Measurements from ENCODE around the gene ZDHHC22.

The ZDHHC22 gene

DNA sequence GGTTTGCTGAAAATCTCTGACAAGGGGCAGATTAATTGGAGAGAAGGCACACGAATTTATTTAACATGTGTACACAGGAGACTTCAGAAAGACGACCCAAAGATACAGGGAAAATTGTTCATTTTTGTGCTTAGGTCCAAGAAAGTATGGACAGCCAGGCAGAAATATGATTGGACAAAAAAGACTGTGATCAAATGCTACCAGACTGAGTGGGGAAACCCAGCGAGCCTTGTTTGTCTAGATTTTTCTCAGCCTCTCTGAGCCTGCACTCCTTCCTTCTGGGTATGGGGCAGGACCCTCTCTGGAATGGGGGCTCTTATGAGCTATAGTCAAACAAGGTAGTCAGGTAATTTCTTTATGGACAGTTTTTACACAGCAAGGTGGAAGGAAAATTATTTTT lies 54.0 kb downstream of the ZDHHC22 start:
- no peak for TF ChIP-seq EZH2 (IDR thresholded peaks at IDR 0.05; ENCODE audit: borderline replicate concordance, low read length)
- TF ChIP-seq, protein P1, sequence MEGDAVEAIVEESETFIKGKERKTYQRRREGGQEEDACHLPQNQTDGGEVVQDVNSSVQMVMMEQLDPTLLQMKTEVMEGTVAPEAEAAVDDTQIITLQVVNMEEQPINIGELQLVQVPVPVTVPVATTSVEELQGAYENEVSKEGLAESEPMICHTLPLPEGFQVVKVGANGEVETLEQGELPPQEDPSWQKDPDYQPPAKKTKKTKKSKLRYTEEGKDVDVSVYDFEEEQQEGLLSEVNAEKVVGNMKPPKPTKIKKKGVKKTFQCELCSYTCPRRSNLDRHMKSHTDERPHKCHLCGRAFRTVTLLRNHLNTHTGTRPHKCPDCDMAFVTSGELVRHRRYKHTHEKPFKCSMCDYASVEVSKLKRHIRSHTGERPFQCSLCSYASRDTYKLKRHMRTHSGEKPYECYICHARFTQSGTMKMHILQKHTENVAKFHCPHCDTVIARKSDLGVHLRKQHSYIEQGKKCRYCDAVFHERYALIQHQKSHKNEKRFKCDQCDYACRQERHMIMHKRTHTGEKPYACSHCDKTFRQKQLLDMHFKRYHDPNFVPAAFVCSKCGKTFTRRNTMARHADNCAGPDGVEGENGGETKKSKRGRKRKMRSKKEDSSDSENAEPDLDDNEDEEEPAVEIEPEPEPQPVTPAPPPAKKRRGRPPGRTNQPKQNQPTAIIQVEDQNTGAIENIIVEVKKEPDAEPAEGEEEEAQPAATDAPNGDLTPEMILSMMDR (IDR thresholded peaks at IDR 0.05; ENCODE audit: low read length): no peak
- no peaks in the 10 kb centered on the region for H3K9me2 ChIP-seq (ENCODE audit: low read depth, low read length)
- no peak overlapping the region for H3K9ac ChIP-seq (ENCODE audit: low read length)
- no peaks in the 10 kb centered on the region for H3K79me2 ChIP-seq (ENCODE audit: insufficient read depth, low read length)
- no peaks in the 10 kb centered on the region for H4K20me1 ChIP-seq (ENCODE audit: insufficient read depth, low read length)
- no peaks in the 10 kb centered on the region for H3K4me1 ChIP-seq (ENCODE audit: insufficient read depth, low read length, severe bottlenecking)
- H3K4me3 ChIP-seq (ENCODE audit: low read depth, low read length, poor library complexity, severe bottlenecking): no peak overlapping the region
- no peak overlapping the region for H3K27ac ChIP-seq (ENCODE audit: low read depth, low read length, poor library complexity, severe bottlenecking)
- no peaks in the 10 kb centered on the region for H3F3A ChIP-seq (ENCODE audit: insufficient read depth, low read length)
- H3K36me3 ChIP-seq (ENCODE audit: insufficient read depth, low read length): no peaks in the 10 kb centered on the region
- H3K4me2 ChIP-seq (ENCODE audit: low read length): no peak overlapping the region
- no peak overlapping the region for H2AFZ ChIP-seq (ENCODE audit: low read length)
- peaks cover 2% of the 10 kb centered on the region; the same call in 1 of the 2 replicates for H3K27me3 ChIP-seq (ENCODE audit: insufficient read depth, low read length)
- peaks cover 10% of the 10 kb centered on the region; the same call in 1 of the 2 replicates for H3K9me3 ChIP-seq (ENCODE audit: low read length)

DNA sequence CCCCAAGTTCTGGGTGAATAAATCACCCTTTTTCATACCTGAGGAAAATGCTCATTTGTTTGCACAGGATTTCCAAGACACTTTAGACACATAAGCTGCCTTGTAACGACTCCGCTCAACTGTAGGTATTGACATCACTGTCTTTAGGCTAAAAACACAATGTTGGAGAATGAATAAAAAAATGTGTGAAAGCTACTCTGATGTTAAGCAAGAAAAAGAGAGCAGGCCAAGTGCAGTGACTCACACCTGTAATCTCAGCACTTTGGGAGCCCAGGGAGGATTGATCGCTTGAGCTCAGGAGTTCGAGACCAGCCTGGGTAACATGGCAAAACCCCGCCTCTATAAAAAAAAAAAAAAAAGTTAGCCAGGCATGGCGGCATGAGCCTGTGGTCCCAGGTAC lies 54.6 kb downstream of the ZDHHC22 start:
- Histone ChIP-seq H3F3A (ENCODE audit: insufficient read depth, low read length) (no peaks in the 10 kb centered on the region), H3K27ac (ENCODE audit: low read depth, low read length, poor library complexity, severe bottlenecking) (no peak overlapping the region), H3K4me1 (ENCODE audit: insufficient read depth, low read length, severe bottlenecking) (no peaks in the 10 kb centered on the region), H3K27me3 (ENCODE audit: insufficient read depth, low read length) (peaks cover 6% of the 10 kb centered on the region; the same call in 1 of the 2 replicates), H3K9ac (ENCODE audit: low read length) (no peak overlapping the region), H3K9me3 (ENCODE audit: low read length) (peaks cover 10% of the 10 kb centered on the region; the same call in 1 of the 2 replicates), H3K4me3 (ENCODE audit: low read depth, low read length, poor library complexity, severe bottlenecking) (no peak overlapping the region), H4K20me1 (ENCODE audit: insufficient read depth, low read length) (no peaks in the 10 kb centered on the region), H3K36me3 (ENCODE audit: insufficient read depth, low read length) (no peaks in the 10 kb centered on the region), H3K9me2 (ENCODE audit: low read depth, low read length) (no peaks in the 10 kb centered on the region), H2AFZ (ENCODE audit: low read length) (no peak overlapping the region), H3K4me2 (ENCODE audit: low read length) (no peak overlapping the region), H3K79me2 (ENCODE audit: insufficient read depth, low read length) (no peaks in the 10 kb centered on the region)
- TF ChIP-seq EZH2 (IDR thresholded peaks at IDR 0.05; ENCODE audit: borderline replicate concordance, low read length): no peak
- TF ChIP-seq, protein P1 (IDR thresholded peaks at IDR 0.05; ENCODE audit: low read length): no peak

DNA sequence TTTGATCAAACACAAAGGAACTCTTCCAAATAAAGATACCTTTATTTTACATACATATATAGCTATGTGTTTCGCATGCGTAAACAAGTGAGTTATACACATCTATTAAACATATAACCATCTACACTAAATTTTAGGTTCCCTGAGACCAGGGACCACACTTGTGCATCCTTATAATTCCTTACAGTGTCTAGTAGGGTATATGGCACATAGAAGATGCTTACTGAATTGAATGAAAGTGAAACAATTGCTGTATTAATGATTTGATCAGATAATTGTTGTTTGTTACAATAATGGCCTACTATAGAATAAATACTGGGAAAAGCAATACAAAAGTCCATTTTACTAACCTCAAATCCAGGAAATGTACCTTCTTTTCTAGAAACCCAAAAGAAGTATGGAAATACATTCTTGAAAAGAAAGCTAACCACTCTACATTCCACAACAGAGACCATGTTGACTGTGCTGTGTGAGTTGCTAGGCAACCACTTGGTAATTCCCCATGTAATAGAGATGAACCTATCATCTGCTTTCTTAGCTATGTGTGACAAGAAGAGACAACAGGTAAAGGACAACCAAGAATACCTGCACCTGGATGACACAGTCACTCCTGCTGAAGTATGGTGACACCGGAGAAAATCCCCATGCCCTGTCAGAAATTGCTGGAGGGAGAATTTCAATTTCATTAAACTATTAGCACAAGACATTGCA lies 55.4 kb downstream of the ZDHHC22 start:
- TF ChIP-seq EZH2 (IDR thresholded peaks at IDR 0.05; ENCODE audit: borderline replicate concordance, low read length): no peak
- TF ChIP-seq, protein P1 (IDR thresholded peaks at IDR 0.05; ENCODE audit: low read length): no peak
- no peak overlapping the region for H3K9ac ChIP-seq (ENCODE audit: low read length)
- no peaks in the 10 kb centered on the region for H3F3A ChIP-seq (ENCODE audit: insufficient read depth, low read length)
- no peaks in the 10 kb centered on the region for H3K36me3 ChIP-seq (ENCODE audit: insufficient read depth, low read length)
- H3K79me2 ChIP-seq (ENCODE audit: insufficient read depth, low read length): no peaks in the 10 kb centered on the region
- H3K4me1 ChIP-seq (ENCODE audit: insufficient read depth, low read length, severe bottlenecking): no peaks in the 10 kb centered on the region
- no peak overlapping the region for H3K4me3 ChIP-seq (ENCODE audit: low read depth, low read length, poor library complexity, severe bottlenecking)
- H2AFZ ChIP-seq (ENCODE audit: low read length): no peak overlapping the region
- no peaks in the 10 kb centered on the region for H4K20me1 ChIP-seq (ENCODE audit: insufficient read depth, low read length)
- H3K9me2 ChIP-seq (ENCODE audit: low read depth, low read length): no peaks in the 10 kb centered on the region
- H3K27ac ChIP-seq (ENCODE audit: low read depth, low read length, poor library complexity, severe bottlenecking): no peak overlapping the region
- peaks cover 3% of the 10 kb centered on the region; the same call in 1 of the 2 replicates for H3K9me3 ChIP-seq (ENCODE audit: low read length)
- no peak overlapping the region for H3K4me2 ChIP-seq (ENCODE audit: low read length)
- peaks cover 6% of the 10 kb centered on the region; the same call in 1 of the 2 replicates for H3K27me3 ChIP-seq (ENCODE audit: insufficient read depth, low read length)

Data from OCI-LY1 (cell line).